Brain pericyte (primary cell): ENCODE measurements around the gene C4BPB.

Experiments used
- DNase-seq: peaks from one replicate; pipeline ENCODE4 v3.0.0-alpha.2; 2012; ENCODE audit warnings: low read depth, low spot score

C4BPB gene

DNA sequence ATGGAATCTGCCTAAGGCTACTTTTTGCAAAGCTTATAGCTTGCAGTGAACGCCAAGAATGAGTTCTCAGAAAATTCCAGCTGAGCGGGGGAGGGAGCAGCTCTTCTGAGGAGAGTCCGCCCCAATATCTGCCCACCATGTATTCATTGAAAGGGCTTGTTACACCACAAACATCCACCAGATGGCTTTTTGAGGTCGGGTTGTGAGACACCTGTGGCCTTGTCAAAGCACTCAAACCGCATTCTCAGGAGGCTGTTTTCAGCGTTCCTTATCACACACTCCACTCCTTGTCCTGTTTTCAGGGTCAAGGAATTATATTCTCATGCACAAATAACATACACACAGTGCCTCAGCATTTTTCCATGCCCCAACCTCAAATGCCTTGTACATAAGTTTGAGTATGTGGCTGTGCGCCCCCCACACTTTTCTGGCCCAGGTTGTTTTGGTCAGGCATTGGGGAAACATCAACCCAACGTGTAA is 3.9 kb upstream of the C4BPB start:
- no peak for DNase-seq

GRCh38 chr1:207085887-207086286 is 2.8 kb upstream of the C4BPB start:
- DNase-seq = no peak

GRCh38 chr1:207088161-207088560 is 499 bp upstream of the C4BPB start:
- no peak for DNase-seq

- no peak for DNase-seq
These were observed 1.1 kb downstream of the C4BPB start for GRCh38 chr1:207089627-207090355.

- no peak for DNase-seq
These were observed 2.7 kb downstream of the C4BPB start for GRCh38 chr1:207091200-207091908.

GRCh38 chr1:207093944-207094343 is 5.3 kb downstream of the C4BPB start:
- no peak for DNase-seq

- DNase-seq = no peak
These were observed 9.2 kb downstream of the C4BPB start for GRCh38 chr1:207097871-207098324.

- no peak for DNase-seq
These were observed 13.1 kb downstream of the C4BPB start for GRCh38 chr1:207101720-207102119.

GRCh38 chr1:207102146-207102545 is 13.5 kb downstream of the C4BPB start:
- DNase-seq = no peak

GRCh38 chr1:207102659-207103058 is 14.0 kb downstream of the C4BPB start:
- no peak for DNase-seq

GRCh38 chr1:207103892-207104373 is 15.3 kb downstream of the C4BPB start, which contains the start of gene C4BPA:
C4BPA (plus strand) TSS chr1:207104233; CDS start chr1:207113026, 8,793 bp downstream.
- DNase-seq = no peak

DNA sequence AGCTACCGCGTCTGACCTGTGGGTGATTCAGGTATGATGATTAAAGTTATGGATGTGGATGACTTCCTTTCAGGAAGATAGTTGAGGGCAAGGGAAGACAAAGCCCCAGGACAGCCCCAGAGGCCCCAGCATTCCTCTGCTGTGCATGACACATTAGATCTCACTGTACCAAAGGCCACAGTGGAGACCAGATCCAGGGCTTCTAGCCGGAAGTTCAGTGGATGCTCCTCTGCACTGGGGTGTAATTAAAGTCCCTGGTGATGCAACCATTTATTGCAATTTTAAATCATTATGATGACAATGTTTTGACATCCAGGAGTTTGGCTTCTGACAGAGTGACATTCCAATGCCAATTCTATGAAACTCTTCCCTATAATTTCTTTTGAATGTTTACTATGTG is 20.3 kb downstream of the C4BPB start:
- no peak for DNase-seq

- no peak for DNase-seq
These were observed 24.1 kb downstream of the C4BPB start for GRCh38 chr1:207112616-207113296.

GRCh38 chr1:207115269-207115668 is 26.6 kb downstream of the C4BPB start:
- DNase-seq = no peak

GRCh38 chr1:207124389-207124788 is 35.7 kb downstream of the C4BPB start:
- DNase-seq = no peak

GRCh38 chr1:207128336-207128921 is 39.8 kb downstream of the C4BPB start:
- no peak for DNase-seq

- DNase-seq = no peak
These were observed 40.4 kb downstream of the C4BPB start for GRCh38 chr1:207129053-207129452.

GRCh38 chr1:207130252-207131036 is 41.8 kb downstream of the C4BPB start:
- DNase-seq = no peak

GRCh38 chr1:207131163-207131562 is 42.5 kb downstream of the C4BPB start:
- no peak for DNase-seq

DNA sequence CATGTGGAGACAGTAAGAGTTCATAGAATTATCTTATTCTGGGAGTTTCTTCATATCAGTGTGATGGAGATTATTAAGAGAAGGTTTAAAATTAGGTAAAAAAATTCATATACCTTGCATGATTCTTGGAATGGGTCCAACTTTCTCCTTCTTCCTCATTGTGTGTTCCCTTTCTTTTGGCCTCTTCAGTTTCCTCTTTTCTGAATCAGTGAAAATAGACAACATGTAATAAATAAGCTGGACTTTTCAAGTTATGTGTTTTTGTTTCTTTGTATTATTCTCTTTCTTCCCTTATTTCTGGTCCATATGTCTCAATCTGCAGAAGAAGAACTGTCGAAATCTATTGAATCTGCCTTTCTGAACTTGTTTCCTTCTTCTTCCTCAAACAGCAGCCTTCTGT is 45.9 kb downstream of the C4BPB start:
- DNase-seq = no peak

GRCh38 chr1:207139616-207140015 is 51.0 kb downstream of the C4BPB start:
- DNase-seq = no peak
